Right ventricle myocardium inferior (tissue), 1 donor: ENCODE measurements around the gene SLC25A51. TPM values are rescaled to one million over a fixed set of nuclear protein-coding genes. Genes with fewer than 3 reads are reported as not detected.

Experiments
- ATAC-seq: fragments of 200-7000 bp; cut with Tn5 transposase; one replicate; pipeline ENCODE4 v1.9.1; 2020; ENCODE audit warnings: mild to moderate bottlenecking, moderate library complexity
- DNase-seq: peaks from one replicate; pipeline ENCODE4 v3.0.0; 2021; ENCODE audit errors: missing footprints
- intact Hi-C: fragments of 100-400 bp; cut with DNase I; formaldehyde crosslinking; loops from one replicate; pipeline ENCODE4 v1.11.0; 2022
- total RNA-seq: library from RNA; stranded (reverse); fragmentation: NEBNext Ultra II Directional; extraction: Animal tissue kit (Norgen Biotek cat#: 25700); gene quantifications from one replicate; pipeline ENCODE4 v1.2.1, GENCODE V29; 2021
- donor health status: DM: no; HTN: yes; CAD: no; lungs with severe emphysema.

SLC25A51 gene
- total RNA-seq, 1 donor from 2014 or later = 22.0 TPM

DNA sequence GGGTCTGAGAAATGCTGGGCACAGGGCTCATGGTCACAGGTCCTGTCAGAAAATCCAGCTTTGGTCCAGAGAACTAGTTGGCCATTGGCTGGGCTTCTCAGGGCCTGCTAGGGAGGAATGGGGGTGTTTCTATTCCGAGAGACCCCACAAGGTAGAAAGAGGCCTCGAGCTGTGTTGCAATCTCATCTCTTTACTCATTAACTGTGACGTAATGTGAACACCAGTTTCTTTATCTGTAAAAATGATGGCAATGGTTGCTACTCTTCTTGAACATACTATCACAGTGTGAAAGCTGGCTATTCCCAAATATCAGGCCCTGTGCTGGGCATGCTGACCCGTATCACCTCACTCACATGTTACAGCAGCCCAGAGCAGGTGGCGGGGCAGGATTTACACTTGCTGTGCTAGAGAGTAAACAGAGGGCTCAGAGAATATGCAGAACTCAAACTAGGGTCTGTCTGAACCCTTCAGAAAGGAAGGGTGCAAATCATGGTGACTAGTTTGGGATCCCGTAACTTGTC is 35.7 kb upstream of the SLC25A51 start:
- intact Hi-C loops = no loop called here
- ATAC-seq (no peak), DNase-seq (peak; percentile 62)

DNA sequence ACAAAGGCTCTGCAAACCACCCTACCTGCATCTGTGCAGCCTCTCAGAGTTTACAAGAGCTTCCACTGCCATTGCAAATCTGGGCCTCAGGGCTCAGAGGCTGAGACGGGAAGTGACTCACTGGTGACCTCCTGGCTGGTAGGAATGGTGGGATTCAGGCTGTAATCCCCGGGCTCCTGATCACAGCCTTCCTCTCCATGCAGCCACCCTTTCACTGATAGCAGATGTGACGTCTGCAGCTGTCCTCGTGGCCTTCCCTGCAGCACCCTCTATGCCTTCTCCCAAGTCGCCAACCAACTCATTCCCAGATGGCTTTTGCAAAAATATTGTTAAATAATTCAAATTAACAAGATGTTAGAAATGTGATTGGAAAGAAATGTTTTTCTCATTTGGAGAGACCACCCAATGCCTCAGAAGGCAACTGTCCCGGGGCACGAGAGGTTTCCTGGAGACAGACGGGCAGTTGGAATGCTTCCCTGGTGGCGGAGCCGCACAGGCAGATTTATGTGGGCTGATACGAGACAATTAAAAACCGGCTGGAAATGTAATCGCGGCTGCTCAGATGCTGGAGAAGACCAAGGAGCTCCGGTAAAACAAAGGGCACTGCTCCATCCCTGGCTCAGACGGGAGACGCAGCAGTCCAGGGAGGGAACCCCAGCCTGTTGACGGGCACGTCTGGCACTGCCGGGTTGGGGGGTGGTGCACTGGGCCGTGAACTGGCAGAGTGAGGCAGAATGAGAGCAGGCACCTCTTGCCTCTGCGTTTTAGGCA is 34.4 kb upstream of the SLC25A51 start:
- intact Hi-C loops = loop anchor here (1.0 kb wide), 1 partner anchor 16 kb away; no protein-coding TSS in a partner anchor
- peak; percentile 47 for ATAC-seq
- DNase-seq = peak; percentile 60

DNA sequence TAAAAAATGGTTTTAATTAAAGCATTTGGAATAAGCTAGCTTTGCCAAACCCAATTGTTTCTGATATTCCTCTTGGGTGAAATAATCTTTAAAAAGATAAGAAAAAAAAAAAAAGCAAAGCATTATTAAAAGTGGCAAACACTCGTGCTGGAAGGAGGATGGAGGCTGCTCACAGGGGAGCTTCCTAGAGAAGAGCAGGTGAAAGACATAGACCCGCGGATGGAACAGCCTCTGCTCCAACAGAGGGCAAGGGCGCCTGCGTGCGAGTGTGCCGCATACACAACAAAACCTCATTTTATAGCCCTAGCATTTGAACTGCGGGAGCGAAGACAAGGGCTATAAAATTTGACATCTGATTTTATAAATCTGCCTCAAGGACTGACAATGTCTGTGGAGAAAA is 33.4 kb upstream of the SLC25A51 start:
- intact Hi-C loops = no loop called here
- DNase-seq = no peak
- no peak for ATAC-seq

DNA sequence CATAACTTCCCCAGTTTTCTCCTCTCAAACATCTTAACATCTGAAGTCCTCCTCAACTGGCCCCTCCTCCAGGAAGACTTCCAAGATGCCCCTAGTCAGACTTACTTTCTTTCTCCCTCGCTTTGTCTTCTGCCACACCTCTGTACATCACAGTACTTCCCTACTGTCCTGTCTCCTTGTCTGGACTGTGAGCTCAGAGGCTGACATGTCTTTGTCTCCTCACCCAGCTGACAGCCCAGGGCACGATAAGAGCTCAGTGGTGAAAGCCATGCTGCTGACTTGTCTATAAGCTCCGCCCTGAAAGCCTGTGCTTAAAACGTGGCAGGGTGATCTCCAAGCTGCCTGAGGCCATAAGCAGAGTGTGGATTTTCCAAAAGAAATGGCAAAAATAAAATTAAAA is 33.0 kb upstream of the SLC25A51 start:
- ATAC-seq = peak; percentile 94
- peak; percentile 60 for DNase-seq

DNA sequence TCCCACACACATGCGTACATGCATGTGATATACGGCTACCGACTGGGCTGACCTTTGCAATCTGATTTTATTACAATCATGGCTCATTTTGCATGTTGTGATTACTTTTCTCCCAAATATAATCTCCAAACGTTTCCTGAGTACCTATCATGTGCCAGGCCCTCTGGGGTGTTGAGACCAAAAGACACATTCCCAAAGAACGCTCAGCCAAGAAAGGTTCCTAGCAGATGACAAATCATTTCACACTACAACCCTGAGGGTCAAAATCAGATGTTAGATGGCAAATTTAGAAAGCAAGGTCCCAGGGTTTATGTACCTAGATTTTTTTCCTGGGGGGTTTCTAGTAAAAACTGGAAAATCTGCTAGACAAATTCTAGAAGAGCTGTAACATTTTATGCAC is 32.4 kb upstream of the SLC25A51 start:
- DNase-seq (no peak), ATAC-seq (no peak)
- intact Hi-C loops = no loop called here

More for the DNA sequence above, 33.0 kb upstream of the SLC25A51 start:
- intact Hi-C loops = no loop called here

DNA sequence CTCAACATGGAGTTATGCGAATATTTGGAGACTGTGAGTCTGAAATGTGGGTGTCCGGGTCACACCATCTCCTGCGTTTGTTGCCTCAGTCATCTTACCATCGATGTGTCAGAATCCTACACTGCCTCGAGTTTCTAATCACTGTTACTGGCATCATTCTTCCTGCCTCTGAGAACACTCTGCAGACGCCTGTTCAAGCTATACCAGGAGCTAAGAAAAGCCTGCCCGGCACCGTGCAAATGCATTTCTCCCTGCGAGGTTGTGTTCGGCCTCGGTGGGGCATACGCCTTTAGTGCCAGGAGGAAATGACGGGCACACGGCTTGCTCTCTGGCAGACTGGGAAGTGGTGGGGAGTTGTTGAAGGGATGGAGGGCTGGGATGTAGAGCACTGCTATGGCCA is 31.2 kb upstream of the SLC25A51 start:
- intact Hi-C loops = no loop called here
- no peak for ATAC-seq

DNA sequence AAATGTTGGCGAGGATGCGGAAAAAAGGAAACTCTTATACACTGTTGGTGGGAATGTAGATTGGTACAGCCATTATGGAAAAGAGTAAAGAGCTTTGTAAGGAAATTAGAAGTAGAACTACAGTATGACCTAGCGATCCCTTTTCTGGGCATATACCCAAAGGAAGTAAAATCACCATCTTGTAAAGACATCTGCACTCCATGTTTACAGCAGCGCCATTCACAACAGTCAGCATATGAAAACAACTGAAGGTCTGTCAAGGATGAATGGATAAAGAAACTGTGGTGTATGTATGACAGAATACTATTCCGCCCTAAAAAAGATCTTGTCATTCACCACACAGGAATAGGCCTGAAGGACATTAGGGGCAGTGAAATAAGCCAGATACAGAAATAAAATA is 27.7 kb upstream of the SLC25A51 start:
- DNase-seq (no peak), ATAC-seq (no peak)
- intact Hi-C loops = no loop called here

More for the DNA sequence above, 31.2 kb upstream of the SLC25A51 start:
- no peak for DNase-seq

DNA sequence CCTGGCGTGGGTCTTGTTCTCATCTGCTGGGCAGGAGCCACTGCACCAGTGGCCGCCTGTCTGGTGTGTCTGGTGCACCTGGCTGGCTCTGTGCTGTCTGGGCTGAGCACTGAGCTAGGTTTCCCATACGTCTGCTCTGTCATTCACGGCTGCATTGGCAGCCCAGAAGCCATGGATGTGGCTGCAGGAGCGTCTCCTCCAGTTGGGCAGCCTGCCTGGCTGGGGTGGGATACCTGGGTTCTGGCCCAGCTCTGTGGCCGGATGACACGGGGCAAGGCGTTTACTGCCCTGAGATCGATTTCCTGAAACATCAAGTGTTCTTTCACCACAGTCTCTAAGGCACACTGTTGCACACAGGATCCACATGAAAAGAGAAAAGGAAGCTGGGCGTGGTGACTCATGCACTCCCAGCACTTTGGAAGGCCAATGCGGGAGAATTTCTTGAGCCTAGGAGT is 25.5 kb upstream of the SLC25A51 start:
- intact Hi-C loops = loop anchor here (5.0 kb wide), 1 partner anchor 38 kb away; no protein-coding TSS in a partner anchor
- DNase-seq (peak; percentile 41), ATAC-seq (no peak)

DNA sequence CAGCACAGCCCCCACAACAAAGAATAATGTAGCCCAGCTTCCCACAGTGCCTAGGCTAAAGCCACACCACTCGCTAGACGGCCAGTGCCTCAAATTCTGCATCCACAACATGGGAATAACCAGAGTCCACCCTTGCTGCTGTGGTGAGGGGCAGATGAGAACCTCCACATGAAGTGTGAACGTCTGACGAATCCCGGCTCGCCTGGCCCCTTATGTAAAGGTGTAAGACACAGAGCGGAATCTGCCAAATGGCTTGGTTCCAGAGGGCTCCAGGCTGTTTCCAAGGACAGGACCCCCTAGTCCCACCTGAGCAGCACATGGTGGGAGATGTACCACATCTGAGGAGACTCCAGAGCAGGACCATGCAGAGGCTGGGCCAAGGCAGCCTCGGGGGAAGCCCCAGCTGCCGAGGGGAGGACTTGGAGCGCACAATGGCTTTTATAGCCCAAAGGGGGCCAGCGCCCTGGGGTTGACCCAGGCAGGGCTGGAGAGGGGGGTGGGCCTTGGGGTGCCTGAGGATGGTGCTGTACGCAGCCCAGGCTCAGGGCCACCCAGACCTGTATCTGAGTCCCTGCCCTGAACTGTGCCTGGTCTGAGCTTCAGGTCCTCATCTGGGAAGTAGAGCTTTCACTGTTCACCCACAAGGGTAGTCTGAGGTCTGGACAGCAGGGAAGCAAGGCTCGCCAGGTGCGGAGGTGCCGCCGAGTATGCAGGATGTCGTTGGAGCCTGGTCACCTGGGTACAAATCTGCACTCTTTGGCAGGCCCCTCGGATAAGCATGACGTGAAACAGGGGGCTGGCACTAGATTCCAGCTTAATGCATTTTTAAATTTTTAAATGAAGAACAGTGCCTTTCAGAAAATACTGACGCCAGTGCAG is 24.9 kb upstream of the SLC25A51 start:
- ATAC-seq (no peak), DNase-seq (peak; percentile 27)
- intact Hi-C loops = loop anchor here (5.0 kb wide), 1 partner anchor 39 kb away; no protein-coding TSS in a partner anchor

DNA sequence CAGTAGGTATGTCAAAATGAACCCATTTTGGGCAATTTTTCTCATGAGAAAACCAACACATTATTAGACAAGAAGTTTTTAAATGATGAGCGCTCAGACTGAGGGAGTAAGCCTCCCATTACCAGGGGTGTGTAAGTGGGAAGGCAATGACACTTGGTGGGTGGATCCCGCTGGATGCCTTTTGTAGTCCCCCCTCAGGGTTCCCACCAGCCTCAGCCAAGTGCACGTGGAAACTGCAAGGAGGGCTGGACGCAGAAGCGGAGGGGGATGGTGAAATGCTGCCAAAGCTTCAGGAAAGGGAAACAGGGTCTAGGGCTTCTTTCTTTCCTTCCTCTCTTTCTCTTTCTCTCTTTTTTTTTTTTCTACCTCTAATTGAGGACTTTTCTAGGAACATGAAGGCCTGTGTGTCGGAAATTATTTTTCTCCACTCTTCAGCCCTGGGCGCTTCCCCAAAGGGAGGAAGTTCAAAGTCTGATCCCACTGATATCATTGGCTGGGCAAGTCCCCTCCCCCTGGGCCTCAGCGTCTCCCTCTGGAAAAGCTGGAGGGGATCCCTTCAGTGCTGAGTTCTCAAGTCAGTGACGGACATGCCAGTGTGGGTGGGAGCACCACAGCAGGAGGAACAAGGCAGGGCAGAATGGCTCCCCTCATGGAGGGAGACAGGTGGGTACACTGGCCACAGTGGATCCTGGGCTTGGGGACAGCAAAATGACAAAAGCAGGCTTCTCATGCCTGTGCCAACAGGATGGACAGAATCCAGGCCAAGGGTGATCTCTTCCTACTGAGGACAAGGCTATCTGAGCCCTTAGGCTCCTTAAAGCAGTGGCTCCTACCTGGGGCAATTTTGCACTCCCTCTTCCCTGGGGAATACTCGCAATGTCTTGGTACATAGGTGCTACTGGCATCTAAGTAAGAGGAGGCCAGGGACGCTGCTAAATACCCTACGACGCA is 23.9 kb upstream of the SLC25A51 start:
- DNase-seq (peak; percentile 26), ATAC-seq (no peak)
- intact Hi-C loops = loop anchor here (5.0 kb wide), 1 partner anchor 39 kb away; no protein-coding TSS in a partner anchor

DNA sequence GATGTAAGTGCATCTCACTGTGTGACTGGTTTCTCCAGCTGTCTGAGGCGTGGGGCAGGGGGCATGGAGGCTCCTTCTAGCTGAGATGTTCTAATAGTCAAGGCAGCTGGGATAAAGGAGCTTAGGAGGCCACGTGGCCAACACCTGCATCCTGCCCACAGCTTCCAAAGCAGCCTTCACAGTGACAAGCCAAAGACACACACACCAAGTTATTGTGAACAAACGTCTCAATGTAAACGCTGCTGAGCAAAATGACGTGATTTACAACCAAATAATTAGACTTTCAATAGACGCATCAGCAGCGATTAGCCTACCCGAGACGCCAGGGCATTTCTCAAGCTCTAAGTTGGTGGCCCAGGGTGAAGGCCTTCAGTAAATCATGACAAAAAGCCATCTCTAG is 23.2 kb upstream of the SLC25A51 start:
- DNase-seq (no peak), ATAC-seq (no peak)
- intact Hi-C loops = loop anchor here (5.0 kb wide), 1 partner anchor 40 kb away; no protein-coding TSS in a partner anchor

DNA sequence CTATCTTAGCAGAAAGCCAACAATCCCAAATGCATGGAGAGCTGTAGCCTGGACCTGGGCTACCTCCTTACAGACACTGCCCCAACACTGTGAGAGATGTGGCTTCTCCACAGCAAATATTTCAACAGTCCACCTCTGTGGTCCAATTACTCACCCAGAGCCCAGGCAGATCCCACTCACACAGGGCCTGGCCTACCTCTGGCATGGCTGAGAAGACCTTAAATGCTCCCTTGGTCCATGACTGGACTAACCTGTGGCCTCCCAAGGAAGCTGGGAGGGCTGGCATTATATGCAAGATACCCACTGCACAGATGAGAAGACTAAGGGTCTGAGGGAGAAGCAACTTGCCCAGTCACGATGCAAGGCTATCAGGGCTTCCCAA is 22.8 kb upstream of the SLC25A51 start:
- DNase-seq (no peak), ATAC-seq (no peak)
- intact Hi-C loops = loop anchor here (5.0 kb wide), 1 partner anchor 41 kb away; no protein-coding TSS in a partner anchor

DNA sequence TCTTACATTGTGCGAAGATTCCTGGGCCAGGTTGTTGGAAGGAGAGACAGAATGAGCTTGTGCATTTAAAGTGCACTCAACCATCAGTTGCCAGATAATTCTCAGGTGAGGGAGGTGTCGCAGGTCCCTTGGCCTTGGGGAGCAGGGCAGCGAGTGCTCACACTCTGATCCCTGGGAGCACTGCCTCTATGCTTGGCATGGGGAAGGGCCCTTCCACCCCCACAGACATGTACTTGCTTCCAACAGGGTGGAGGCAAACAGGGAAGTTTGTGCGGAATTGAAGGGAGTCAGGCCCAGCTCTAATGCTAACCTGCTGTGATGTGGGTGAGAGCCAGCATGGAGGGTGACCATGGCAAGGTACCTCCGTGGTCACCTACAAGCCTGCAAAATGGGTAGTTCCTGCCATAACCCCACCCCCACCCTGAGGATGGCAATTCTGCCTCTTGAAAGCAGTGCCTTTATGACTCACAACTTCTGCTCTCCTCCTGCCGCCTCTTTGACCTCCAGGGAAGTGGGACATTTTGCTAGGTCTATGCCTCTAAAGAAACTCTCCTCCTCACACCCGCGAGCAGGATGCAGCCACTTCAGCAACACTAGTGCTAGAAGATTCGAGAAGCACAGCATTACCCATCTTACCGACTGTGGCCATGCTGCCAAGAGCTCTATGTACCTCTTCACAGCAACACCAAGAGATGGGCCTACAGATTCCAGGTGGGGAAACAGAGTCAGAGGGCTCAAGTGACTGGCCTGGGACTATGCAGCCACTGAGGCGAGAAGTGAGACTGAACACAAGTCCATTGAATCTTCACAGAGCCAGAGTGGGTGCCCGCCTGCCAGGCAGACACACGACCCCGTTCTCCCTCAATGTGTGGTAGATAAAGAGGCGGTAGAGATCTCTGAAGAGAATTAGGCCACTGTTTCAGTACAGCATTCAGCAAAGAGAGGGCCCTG is 22.1 kb upstream of the SLC25A51 start:
- intact Hi-C loops = loop anchor here (5.0 kb wide), 1 partner anchor 41 kb away; no protein-coding TSS in a partner anchor

DNA sequence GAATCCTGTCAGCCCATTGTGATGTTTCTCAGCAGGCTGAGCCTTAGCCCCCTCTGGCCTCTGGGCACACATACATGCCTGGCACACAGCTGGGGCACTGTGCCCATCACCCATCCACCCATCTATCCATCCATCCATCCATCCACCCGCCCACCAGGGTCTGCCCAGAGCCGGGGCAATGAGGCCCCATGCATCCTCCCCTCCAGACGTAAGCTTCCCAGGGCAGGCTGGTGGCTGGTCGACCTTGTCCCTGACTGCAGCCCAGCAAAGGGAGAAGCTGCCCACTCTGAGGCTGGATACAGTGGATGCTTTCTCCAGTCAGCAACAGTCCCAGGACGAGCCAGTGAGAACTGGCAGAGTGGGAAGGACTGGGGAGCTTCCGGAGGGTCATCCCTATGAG is 21.1 kb upstream of the SLC25A51 start:
- DNase-seq (no peak), ATAC-seq (no peak)
- intact Hi-C loops = loop anchor here (5.0 kb wide), 1 partner anchor 42 kb away; no protein-coding TSS in a partner anchor

More for the DNA sequence above, 22.1 kb upstream of the SLC25A51 start:
- DNase-seq = no peak
- ATAC-seq = no peak

DNA sequence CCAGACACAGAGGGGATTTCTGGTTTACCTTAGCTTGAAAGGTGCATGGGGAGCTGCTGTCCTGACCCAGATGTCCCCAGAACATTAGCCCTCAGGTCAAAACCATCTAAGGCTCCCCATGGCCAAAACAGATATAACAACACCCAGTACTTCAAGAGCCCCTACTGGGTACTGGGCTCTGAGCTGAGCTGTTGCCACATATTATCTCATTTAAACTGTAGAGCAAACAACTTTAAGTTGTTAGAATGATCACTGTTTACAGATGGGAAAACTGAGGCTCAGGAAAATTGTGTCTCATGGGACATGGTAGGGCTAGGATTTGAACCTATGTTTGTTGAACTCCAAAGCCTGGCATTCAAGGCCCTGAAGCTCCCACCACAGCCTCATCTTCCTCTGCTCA is 20.6 kb upstream of the SLC25A51 start:
- intact Hi-C loops = no loop called here
- ATAC-seq (no peak), DNase-seq (no peak)

DNA sequence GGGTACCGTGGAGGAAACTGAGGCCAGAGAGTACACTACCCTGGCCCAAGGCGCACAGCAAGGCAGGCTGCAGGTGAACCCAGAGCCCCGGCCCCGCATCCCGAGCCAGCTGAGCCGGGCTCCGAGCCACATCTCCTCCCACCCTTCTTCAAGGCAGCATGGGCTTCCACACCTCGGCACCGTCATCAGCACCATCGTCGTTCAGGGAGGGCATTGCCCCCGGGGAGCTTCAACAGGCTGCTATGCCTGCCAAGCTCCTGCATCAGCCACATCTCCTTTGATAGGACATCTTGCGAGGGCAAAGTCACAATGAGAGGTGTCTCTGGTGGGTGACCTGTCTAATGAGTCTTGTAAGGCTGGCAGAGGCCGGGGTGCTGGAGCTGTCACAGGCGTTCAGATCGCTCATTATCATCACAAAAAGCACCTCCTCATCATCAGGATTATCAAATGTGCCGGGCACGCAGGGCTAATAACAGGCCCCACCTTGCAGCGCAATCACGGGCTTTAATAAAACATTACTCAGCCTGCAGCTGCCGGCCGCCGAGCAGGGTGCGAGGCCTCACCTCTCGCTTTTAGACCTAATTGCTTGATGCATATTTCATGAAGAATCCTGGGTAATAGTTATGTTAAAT is 20.0 kb upstream of the SLC25A51 start:
- intact Hi-C loops = no loop called here
- DNase-seq = no peak
- ATAC-seq = no peak
